Measurements from ENCODE around the gene IKZF1. TPM values are rescaled to one million over a fixed set of nuclear protein-coding genes. Genes with fewer than 3 reads are reported as not detected.
A peak's percentile ranks its signal among the peaks of the same experiment; 100 is the strongest.

The IKZF1 gene
- total RNA-seq, 6 experiments from 2014 or later, result 3.1 to 9.6 (median 5.2) TPM

DNA sequence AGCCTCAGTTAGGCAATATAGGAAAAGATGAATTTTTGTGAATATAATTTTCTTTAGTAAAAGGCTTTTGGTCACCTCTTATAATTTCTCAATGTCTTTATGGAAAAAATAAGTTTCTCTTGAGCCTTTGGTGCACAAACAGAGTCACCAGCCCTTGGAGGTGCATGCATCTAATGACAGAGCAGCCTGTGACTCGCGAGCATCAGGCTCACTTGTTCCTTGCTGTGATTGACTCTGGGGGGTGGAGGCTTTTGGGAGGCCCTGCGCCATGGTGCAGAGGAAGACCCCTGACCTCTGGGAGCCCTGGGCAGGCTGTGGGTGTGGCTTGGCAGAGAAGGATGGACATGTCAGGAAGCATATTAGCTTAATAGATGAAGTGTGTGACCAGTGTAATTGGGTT lies 85.4 kb downstream of the IKZF1 start:
- TF ChIP-seq POLR2A (IDR thresholded peaks at IDR 0.05), result no peak
- TF ChIP-seq, protein P1, sequence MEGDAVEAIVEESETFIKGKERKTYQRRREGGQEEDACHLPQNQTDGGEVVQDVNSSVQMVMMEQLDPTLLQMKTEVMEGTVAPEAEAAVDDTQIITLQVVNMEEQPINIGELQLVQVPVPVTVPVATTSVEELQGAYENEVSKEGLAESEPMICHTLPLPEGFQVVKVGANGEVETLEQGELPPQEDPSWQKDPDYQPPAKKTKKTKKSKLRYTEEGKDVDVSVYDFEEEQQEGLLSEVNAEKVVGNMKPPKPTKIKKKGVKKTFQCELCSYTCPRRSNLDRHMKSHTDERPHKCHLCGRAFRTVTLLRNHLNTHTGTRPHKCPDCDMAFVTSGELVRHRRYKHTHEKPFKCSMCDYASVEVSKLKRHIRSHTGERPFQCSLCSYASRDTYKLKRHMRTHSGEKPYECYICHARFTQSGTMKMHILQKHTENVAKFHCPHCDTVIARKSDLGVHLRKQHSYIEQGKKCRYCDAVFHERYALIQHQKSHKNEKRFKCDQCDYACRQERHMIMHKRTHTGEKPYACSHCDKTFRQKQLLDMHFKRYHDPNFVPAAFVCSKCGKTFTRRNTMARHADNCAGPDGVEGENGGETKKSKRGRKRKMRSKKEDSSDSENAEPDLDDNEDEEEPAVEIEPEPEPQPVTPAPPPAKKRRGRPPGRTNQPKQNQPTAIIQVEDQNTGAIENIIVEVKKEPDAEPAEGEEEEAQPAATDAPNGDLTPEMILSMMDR (IDR thresholded peaks at IDR 0.05), result no peak
- no peaks in the 10 kb centered on the region for H3K9me3 ChIP-seq
- no peaks in the 10 kb centered on the region for H3K36me3 ChIP-seq
- 82% methylated on average over 2 of the region's 3 CpGs for WGBS (ENCODE audit: insufficient coverage, low coverage, low lambda C conversion rate, missing lambda C conversion rate)
- ATAC-seq, result no peak
- intact Hi-C loops (cut with DNase I), result no loop called here
- no peaks in the 10 kb centered on the region for H3K4me1 ChIP-seq
- no peak overlapping the region for H3K27ac ChIP-seq
- H3K27me3 ChIP-seq, result no peaks in the 10 kb centered on the region
- DNase-seq, result no peak
- H3K4me3 ChIP-seq, result no peak overlapping the region

DNA sequence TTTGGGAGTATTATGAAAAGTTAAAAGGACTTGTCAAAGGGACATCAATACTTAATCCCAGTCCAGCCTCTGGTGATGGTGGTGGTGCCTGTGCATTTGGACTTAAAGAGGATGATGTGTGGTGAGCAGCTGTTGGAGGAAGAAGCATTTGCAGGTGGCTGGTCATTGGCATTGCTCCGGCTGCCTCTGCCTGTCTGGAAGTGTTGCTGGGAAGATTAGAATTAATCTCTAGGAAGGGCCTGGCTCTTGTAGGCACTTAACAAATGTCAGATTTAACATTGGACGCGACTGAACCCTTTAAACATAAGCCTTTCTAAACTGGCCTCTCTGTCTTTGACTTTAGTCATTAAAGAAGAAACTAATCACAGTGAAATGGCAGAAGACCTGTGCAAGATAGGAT lies 86.9 kb downstream of the IKZF1 start:
- H3K9me3 ChIP-seq, result no peaks in the 10 kb centered on the region
- DNase-seq (no peak), ATAC-seq (no peak)
- 65% methylated on average over 2 of the region's 3 CpGs for whole genome bisulfite sequencing (ENCODE audit: insufficient coverage, low coverage, low lambda C conversion rate, missing lambda C conversion rate)
- H3K36me3 ChIP-seq, result no peaks in the 10 kb centered on the region
- no peak for TF ChIP-seq POLR2A (IDR thresholded peaks at IDR 0.05)
- TF ChIP-seq, protein P1 (IDR thresholded peaks at IDR 0.05), result no peak
- H3K27ac ChIP-seq, result no peak overlapping the region
- no peaks in the 10 kb centered on the region for H3K27me3 ChIP-seq
- intact Hi-C loops (cut with DNase I), result no loop called here
- H3K4me1 ChIP-seq, result no peaks in the 10 kb centered on the region
- H3K4me3 ChIP-seq, result no peak overlapping the region

DNA sequence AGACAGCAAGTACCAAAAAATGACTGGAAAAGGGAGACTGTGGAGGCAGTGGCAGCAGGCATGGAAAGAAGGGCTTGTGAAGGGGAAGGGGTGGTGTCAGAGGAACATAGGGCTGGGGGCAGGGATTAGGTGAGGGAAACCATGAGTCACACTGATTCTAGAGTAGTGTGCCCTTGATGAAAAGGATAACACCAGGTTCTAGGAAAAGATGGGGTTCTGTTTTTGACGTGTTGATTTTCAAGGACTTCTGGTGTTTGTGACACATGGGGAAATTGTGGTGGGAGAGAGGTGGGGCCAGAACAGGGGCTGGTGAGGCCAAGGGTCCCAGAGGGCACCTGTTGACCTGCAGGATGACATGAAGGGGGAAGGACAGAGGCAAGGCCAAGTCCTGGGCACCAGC lies 88.6 kb downstream of the IKZF1 start:
- DNase-seq, result no peak
- H3K36me3 ChIP-seq, result no peaks in the 10 kb centered on the region
- no peak for ATAC-seq
- 33% methylated on average over 1 of the region's 1 CpG for WGBS (ENCODE audit: insufficient coverage, low coverage, low lambda C conversion rate, missing lambda C conversion rate)
- no peaks in the 10 kb centered on the region for H3K9me3 ChIP-seq
- no peak overlapping the region for H3K4me3 ChIP-seq
- H3K27ac ChIP-seq, result no peak overlapping the region
- no peaks in the 10 kb centered on the region for H3K4me1 ChIP-seq
- TF ChIP-seq POLR2A (IDR thresholded peaks at IDR 0.05), result no peak
- TF ChIP-seq, protein P1 (IDR thresholded peaks at IDR 0.05), result no peak
- intact Hi-C loops (cut with DNase I), result no loop called here
- H3K27me3 ChIP-seq, result no peaks in the 10 kb centered on the region

DNA sequence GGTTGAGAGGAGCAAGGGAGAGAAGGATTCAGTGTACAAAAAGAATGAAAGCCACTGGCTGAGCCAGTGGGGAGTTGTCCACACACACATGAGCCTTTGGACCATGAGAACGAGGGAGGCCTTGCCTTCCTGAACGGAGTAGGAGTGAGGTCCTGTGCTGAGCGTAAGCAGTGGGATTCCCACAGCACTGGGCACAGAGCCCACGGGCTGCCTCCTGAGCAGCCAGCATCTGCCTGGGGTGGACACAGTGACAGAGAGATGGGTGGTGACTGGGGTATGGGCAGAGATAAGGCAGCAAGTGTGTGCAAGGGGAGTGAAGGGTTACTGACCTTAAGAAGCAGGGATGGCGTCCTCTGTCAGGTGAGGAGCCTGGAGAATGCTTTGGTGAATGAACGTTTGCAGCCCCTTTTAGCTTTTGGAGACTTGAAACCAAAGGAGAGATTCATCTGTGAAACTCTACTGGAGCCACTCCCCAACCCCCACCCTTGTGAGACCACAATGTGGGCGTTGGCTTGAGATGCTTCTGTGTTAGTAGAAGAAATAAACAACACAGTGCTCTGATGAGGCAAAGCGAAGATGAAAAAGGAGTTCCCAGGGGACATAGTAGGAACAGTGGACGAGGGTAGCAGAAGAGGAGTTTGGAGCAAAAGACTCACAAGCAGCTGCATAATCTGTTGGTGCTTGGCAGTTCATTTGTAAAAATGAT lies 89.2 kb downstream of the IKZF1 start:
- Histone ChIP-seq H3K27me3 (no peaks in the 10 kb centered on the region), H3K4me1 (no peaks in the 10 kb centered on the region), H3K36me3 (no peaks in the 10 kb centered on the region), H3K27ac (no peak overlapping the region), H3K4me3 (no peak overlapping the region), H3K9me3 (no peaks in the 10 kb centered on the region)
- WGBS (ENCODE audit: insufficient coverage, low coverage, low lambda C conversion rate, missing lambda C conversion rate), result 35% methylated on average over 9 of the region's 9 CpGs
- no peak for DNase-seq
- peak in 1 of 4 donors; percentile 26 for ATAC-seq
- TF ChIP-seq, protein P1 (IDR thresholded peaks at IDR 0.05), result no peak
- no peak for TF ChIP-seq POLR2A (IDR thresholded peaks at IDR 0.05)
- intact Hi-C loops (cut with DNase I), result no loop called here

Measured in right lobe of liver (tissue), 6 donors.